Measurements from ENCODE around the gene PKNOX2.

Gene PKNOX2

GRCh38 chr11:125348674-125349309, 184.2 kb downstream of the PKNOX2 start:
- no peaks in the 10 kb centered on the region for H3K36me3 ChIP-seq (ENCODE audit: control insufficient read depth, low read depth, low read length)
- peaks cover 21% of the 10 kb centered on the region for H3K4me1 ChIP-seq (ENCODE audit: control insufficient read depth, low read depth, low read length)
- peaks cover 20% of the 10 kb centered on the region for H3K27me3 ChIP-seq (ENCODE audit: control insufficient read depth, insufficient read depth, low read length)
- H3K9ac ChIP-seq (ENCODE audit: low read length) = no peak overlapping the region
- no peak overlapping the region for H3K4me3 ChIP-seq (ENCODE audit: low read length)
- no peaks in the 10 kb centered on the region for H3K9me3 ChIP-seq (ENCODE audit: control insufficient read depth, low read depth, low read length)
- no peak overlapping the region for H3K27ac ChIP-seq (ENCODE audit: low read length)

- Histone ChIP-seq H3K27me3 (ENCODE audit: control insufficient read depth, insufficient read depth, low read length) (peaks cover 20% of the 10 kb centered on the region), H3K4me1 (ENCODE audit: control insufficient read depth, low read depth, low read length) (peaks cover 21% of the 10 kb centered on the region), H3K36me3 (ENCODE audit: control insufficient read depth, low read depth, low read length) (no peaks in the 10 kb centered on the region), H3K9me3 (ENCODE audit: control insufficient read depth, low read depth, low read length) (no peaks in the 10 kb centered on the region), H3K4me3 (ENCODE audit: low read length) (no peak overlapping the region), H3K9ac (ENCODE audit: low read length) (no peak overlapping the region), H3K27ac (ENCODE audit: low read length) (no peak overlapping the region)
These were observed 185.9 kb downstream of the PKNOX2 start for GRCh38 chr11:125350206-125351032.

- Histone ChIP-seq H3K4me3 (ENCODE audit: low read length) (no peak overlapping the region), H3K9me3 (ENCODE audit: control insufficient read depth, low read depth, low read length) (no peaks in the 10 kb centered on the region), H3K4me1 (ENCODE audit: control insufficient read depth, low read depth, low read length) (peaks cover 18% of the 10 kb centered on the region)
These were observed 186.7 kb downstream of the PKNOX2 start for GRCh38 chr11:125351033-125351867.

GRCh38 chr11:125351868-125352250, 187.3 kb downstream of the PKNOX2 start:
- no peak overlapping the region for H3K9ac ChIP-seq (ENCODE audit: low read length)
- no peaks in the 10 kb centered on the region for H3K9me3 ChIP-seq (ENCODE audit: control insufficient read depth, low read depth, low read length)
- peaks cover 12% of the 10 kb centered on the region for H3K27me3 ChIP-seq (ENCODE audit: control insufficient read depth, insufficient read depth, low read length)

More at GRCh38 chr11:125351033-125351867, 186.7 kb downstream of the PKNOX2 start:
- H3K27me3 ChIP-seq (ENCODE audit: control insufficient read depth, insufficient read depth, low read length) = peaks cover 18% of the 10 kb centered on the region
- H3K36me3 ChIP-seq (ENCODE audit: control insufficient read depth, low read depth, low read length) = no peaks in the 10 kb centered on the region
- no peak overlapping the region for H3K9ac ChIP-seq (ENCODE audit: low read length)
- H3K27ac ChIP-seq (ENCODE audit: low read length) = no peak overlapping the region

GRCh38 chr11:125356797-125357196, 192.2 kb downstream of the PKNOX2 start:
- H3K4me3 ChIP-seq (ENCODE audit: low read length) = no peak overlapping the region
- no peaks in the 10 kb centered on the region for H3K4me1 ChIP-seq (ENCODE audit: control insufficient read depth, low read depth, low read length)
- H3K27ac ChIP-seq (ENCODE audit: low read length) = no peak overlapping the region
- H3K9ac ChIP-seq (ENCODE audit: low read length) = no peak overlapping the region
- no peaks in the 10 kb centered on the region for H3K9me3 ChIP-seq (ENCODE audit: control insufficient read depth, low read depth, low read length)
- H3K27me3 ChIP-seq (ENCODE audit: control insufficient read depth, insufficient read depth, low read length) = no peaks in the 10 kb centered on the region
- H3K36me3 ChIP-seq (ENCODE audit: control insufficient read depth, low read depth, low read length) = no peaks in the 10 kb centered on the region

More at GRCh38 chr11:125351868-125352250, 187.3 kb downstream of the PKNOX2 start:
- Histone ChIP-seq H3K27ac (ENCODE audit: low read length) (no peak overlapping the region), H3K36me3 (ENCODE audit: control insufficient read depth, low read depth, low read length) (no peaks in the 10 kb centered on the region), H3K4me3 (ENCODE audit: low read length) (no peak overlapping the region), H3K4me1 (ENCODE audit: control insufficient read depth, low read depth, low read length) (peaks cover 18% of the 10 kb centered on the region)

DNA sequence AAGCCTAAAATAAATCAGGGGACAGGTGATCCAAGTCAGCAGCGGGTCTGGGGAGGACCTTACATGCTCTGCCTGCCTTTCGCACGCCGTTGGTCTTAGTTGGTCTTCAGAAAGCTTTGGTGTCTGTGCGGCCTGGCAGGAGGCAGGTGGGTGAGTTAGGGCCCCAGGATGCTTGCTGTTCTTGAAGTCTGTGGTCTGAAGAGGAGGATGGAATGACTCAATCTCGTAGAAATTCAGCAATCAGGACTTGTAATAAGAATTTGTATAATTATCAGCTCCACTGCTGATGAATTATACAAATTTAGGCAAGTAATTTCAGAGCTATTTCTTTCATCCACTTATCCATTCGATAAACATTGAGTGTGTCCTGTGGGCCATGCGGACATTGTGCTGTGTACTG, 193.0 kb downstream of the PKNOX2 start:
- Histone ChIP-seq H3K4me3 (ENCODE audit: low read length) (no peak overlapping the region), H3K9me3 (ENCODE audit: control insufficient read depth, low read depth, low read length) (no peaks in the 10 kb centered on the region), H3K27me3 (ENCODE audit: control insufficient read depth, insufficient read depth, low read length) (no peaks in the 10 kb centered on the region), H3K4me1 (ENCODE audit: control insufficient read depth, low read depth, low read length) (no peaks in the 10 kb centered on the region), H3K27ac (ENCODE audit: low read length) (no peak overlapping the region), H3K36me3 (ENCODE audit: control insufficient read depth, low read depth, low read length) (no peaks in the 10 kb centered on the region), H3K9ac (ENCODE audit: low read length) (no peak overlapping the region)

- Histone ChIP-seq H3K9ac (ENCODE audit: low read length) (no peak overlapping the region), H3K4me3 (ENCODE audit: low read length) (no peak overlapping the region), H3K27ac (ENCODE audit: low read length) (no peak overlapping the region), H3K4me1 (ENCODE audit: control insufficient read depth, low read depth, low read length) (no peaks in the 10 kb centered on the region), H3K9me3 (ENCODE audit: control insufficient read depth, low read depth, low read length) (no peaks in the 10 kb centered on the region), H3K27me3 (ENCODE audit: control insufficient read depth, insufficient read depth, low read length) (no peaks in the 10 kb centered on the region), H3K36me3 (ENCODE audit: control insufficient read depth, low read depth, low read length) (no peaks in the 10 kb centered on the region)
These were observed 193.8 kb downstream of the PKNOX2 start for GRCh38 chr11:125358254-125358840.

- H3K4me3 ChIP-seq (ENCODE audit: low read length) = no peak overlapping the region
- no peak overlapping the region for H3K9ac ChIP-seq (ENCODE audit: low read length)
- H3K9me3 ChIP-seq (ENCODE audit: control insufficient read depth, low read depth, low read length) = no peaks in the 10 kb centered on the region
- H3K27me3 ChIP-seq (ENCODE audit: control insufficient read depth, insufficient read depth, low read length) = no peaks in the 10 kb centered on the region
- H3K36me3 ChIP-seq (ENCODE audit: control insufficient read depth, low read depth, low read length) = no peaks in the 10 kb centered on the region
- no peaks in the 10 kb centered on the region for H3K4me1 ChIP-seq (ENCODE audit: control insufficient read depth, low read depth, low read length)
- no peak overlapping the region for H3K27ac ChIP-seq (ENCODE audit: low read length)
These were observed 194.6 kb downstream of the PKNOX2 start for GRCh38 chr11:125359130-125359529.

GRCh38 chr11:125360066-125360465, 195.5 kb downstream of the PKNOX2 start:
- Histone ChIP-seq H3K27ac (ENCODE audit: low read length) (no peak overlapping the region), H3K9ac (ENCODE audit: low read length) (no peak overlapping the region), H3K27me3 (ENCODE audit: control insufficient read depth, insufficient read depth, low read length) (no peaks in the 10 kb centered on the region), H3K9me3 (ENCODE audit: control insufficient read depth, low read depth, low read length) (no peaks in the 10 kb centered on the region), H3K4me1 (ENCODE audit: control insufficient read depth, low read depth, low read length) (no peaks in the 10 kb centered on the region), H3K36me3 (ENCODE audit: control insufficient read depth, low read depth, low read length) (no peaks in the 10 kb centered on the region), H3K4me3 (ENCODE audit: low read length) (no peak overlapping the region)

DNA sequence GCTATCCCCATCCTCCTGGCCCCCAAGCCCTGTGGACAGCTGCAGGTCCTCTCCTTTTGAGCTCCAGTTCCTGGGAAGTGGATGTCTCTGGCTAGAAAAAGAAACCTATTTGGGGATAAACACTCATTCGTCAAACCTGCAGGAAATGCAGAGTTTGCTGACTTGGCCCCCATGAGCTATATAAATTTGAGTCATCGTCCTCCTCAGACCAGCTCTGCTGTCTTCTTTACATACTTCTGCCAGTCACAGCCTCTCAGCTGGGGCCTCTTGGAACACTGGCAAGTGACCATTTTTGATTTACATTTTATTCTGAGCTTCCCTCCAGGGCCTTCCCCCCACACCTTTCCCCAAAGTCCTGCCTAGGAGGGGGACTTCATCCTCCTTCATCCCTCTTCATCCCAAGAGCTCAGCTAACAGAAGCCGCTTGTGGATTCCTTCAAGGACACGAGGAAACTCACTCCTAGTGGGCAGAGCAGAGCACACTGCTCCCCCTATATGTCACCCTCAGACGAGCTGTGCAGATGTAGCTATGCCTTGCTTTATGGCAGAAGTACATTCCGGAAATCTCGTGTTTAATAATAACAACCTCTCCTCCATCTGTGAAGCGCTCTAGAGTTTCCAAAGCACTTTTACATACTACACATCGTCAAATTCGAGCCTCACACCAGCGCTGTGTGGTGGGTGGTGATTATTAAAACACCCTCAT, 199.7 kb downstream of the PKNOX2 start:
- Histone ChIP-seq H3K4me3 (ENCODE audit: low read length) (no peak overlapping the region), H3K27me3 (ENCODE audit: control insufficient read depth, insufficient read depth, low read length) (no peaks in the 10 kb centered on the region), H3K27ac (ENCODE audit: low read length) (no peak overlapping the region), H3K9me3 (ENCODE audit: control insufficient read depth, low read depth, low read length) (no peaks in the 10 kb centered on the region), H3K36me3 (ENCODE audit: control insufficient read depth, low read depth, low read length) (no peaks in the 10 kb centered on the region), H3K9ac (ENCODE audit: low read length) (no peak overlapping the region), H3K4me1 (ENCODE audit: control insufficient read depth, low read depth, low read length) (no peaks in the 10 kb centered on the region)

All from iPS-18a (cell line).